Spleen (tissue), 11 donors: ENCODE measurements around the gene KANK4. TPM values are rescaled to one million over a fixed set of nuclear protein-coding genes. Genes with fewer than 3 reads are reported as not detected.

Experiments
- DNase-seq: peaks from one replicate; pipeline ENCODE4 v3.0.0-alpha.2; 2020
- H3K27ac ChIP-seq, 8 donors: fragments of 200-600 bp; sonication (generic) in 7 of 8; 1 replicate in 4 of 8; 2 replicates in 4 of 8; pipeline versions ENCODE4 v1.5.0 to v1.8.0; 2016 to 2021; ENCODE audit warnings: inconsistent platforms in 4 of 8, mild to moderate bottlenecking in 4 of 8, moderate library complexity in 1 of 8
- H3K27me3 ChIP-seq, 7 donors: fragments of 200-600 bp; sonication (generic) in 6 of 7; replicated peaks in 1 of 7; 1 replicate in 4 of 7; 2 replicates in 3 of 7; pipeline versions ENCODE4 v1.5.0 to v1.8.0; 2016 to 2021; ENCODE audit warnings: inconsistent platforms in 3 of 7, mild to moderate bottlenecking in 1 of 7
- H3K36me3 ChIP-seq, 6 donors: fragments of 200-600 bp; sonication (generic) in 5 of 6; 1 replicate in 4 of 6; 2 replicates in 2 of 6; pipeline versions ENCODE4 v1.5.0 to v1.8.0; 2016 to 2021; ENCODE audit warnings: inconsistent platforms in 2 of 6
- H3K4me1 ChIP-seq, 6 donors: fragments of 200-600 bp; sonication (generic) in 5 of 6; 1 replicate in 3 of 6; 2 replicates in 3 of 6; pipeline versions ENCODE4 v1.5.0 to v1.8.0; 2016 to 2021; ENCODE audit warnings: inconsistent platforms in 3 of 6
- H3K4me3 ChIP-seq, 8 donors: fragments of 200-600 bp; sonication (generic) in 7 of 8; 1 replicate in 4 of 8; 2 replicates in 4 of 8; pipeline versions ENCODE4 v1.5.0 to v1.8.0; 2016 to 2021; ENCODE audit warnings: inconsistent platforms in 4 of 8, mild to moderate bottlenecking in 4 of 8, moderate library complexity in 2 of 8
- H3K9me3 ChIP-seq, 8 donors: fragments of 200-600 bp; sonication (generic) in 7 of 8; 1 replicate in 4 of 8; 2 replicates in 4 of 8; pipeline versions ENCODE4 v1.5.0 to v1.8.0; 2016 to 2021; ENCODE audit warnings: inconsistent platforms in 4 of 8
- CTCF ChIP-seq, 11 experiments: fragments of 200-600 bp in 7 of 11; fragments of 450-650 bp in 4 of 11; sonication (generic) in 4 of 11; IDR thresholded peaks in 8 of 11; conservative IDR thresholded peaks in 3 of 11; 1 replicate in 7 of 11; 2 replicates in 4 of 11; pipeline versions ENCODE4 v1.4.0 to v1.8.0; 2016 to 2021; ENCODE audit warnings: antibody characterized with exemption in 11 of 11, inconsistent platforms in 4 of 11, mild to moderate bottlenecking in 1 of 11
- POLR2A ChIP-seq, 3 donors: fragments of 450-650 bp; IDR thresholded peaks; one replicate each; pipeline ENCODE4 v1.5.1; 2017; ENCODE audit warnings: antibody characterized with exemption in 3 of 3, mild to moderate bottlenecking in 1 of 3
- POLR2AphosphoS5 ChIP-seq, 3 donors: sonication (generic); formaldehyde crosslinking; IDR thresholded peaks; one replicate each; pipeline ENCODE4 v1.5.1; 2017; ENCODE audit warnings: antibody characterized with exemption in 3 of 3
- WGBS, 5 donors: extraction: QIAGEN DNeasy Blood & Tissue Kit in 3 of 5; methylation state at CpG; one replicate each; pipeline versions ENCODE4 v1.1.5 to v1.1.7; 2013 to 2018; 5-methylcytosine and 5-hydroxymethylcytosine counted together
- intact Hi-C: fragments of 100-400 bp; cut with DNase I; formaldehyde crosslinking; loops from one replicate; pipeline ENCODE4 v1.15.0; 2023; ENCODE audit warnings: low total_unique reads
- polyA plus RNA-seq, 3 donors: library from polyadenylated mRNA; stranded (reverse); fragments of 200-250 nt; gene quantifications; one replicate each; pipeline ENCODE4 v1.2.1, GENCODE V29; 2013
- total RNA-seq, 7 donors: library from RNA; depleted of rRNA in 3 of 7; stranded (reverse); fragments of >200 nt in 3 of 7; fragmentation: NEBNext Ultra II Directional in 4 of 7; extraction: Animal tissue kit (Norgen Biotek cat#: 25700) in 4 of 7; gene quantifications; one replicate each; pipeline versions ENCODE4 v1.1.0 to v1.2.1, GENCODE V29; 2016 to 2021
- donor health status: healthy with polysubstance abuse.
- donor health status: DM: no; HTN: no; CAD: no; lungs with moderate emphysema.
- donor health status: DM: no; HTN: no; CAD: no.
- donor health status: Bipolar disorder and iron deficiency.
- donor health status: healthy.
- donor health status: DM: no; HTN: no; CAD: no.
- donor health status: DM: yes; HTN: yes; CAD: no.

Gene KANK4
- total and polyA plus RNA-seq, 10 donors: 0.11 to 1.3 (median 0.47) TPM

GRCh38 chr1:62269439-62269838 is 49.8 kb downstream of the KANK4 start:
- H3K4me1 ChIP-seq: peaks cover 0 to 19% (median 11%) of the 10 kb centered on the region in 6 donors
- no peaks in the 10 kb centered on the region for H3K36me3 ChIP-seq
- no peak overlapping the region for H3K27ac ChIP-seq
- DNase-seq: no peak
- WGBS, 5 donors: 91 to 100% (median 94%) methylated on average over 1 of the region's 1 CpG
- TF ChIP-seq POLR2A (IDR thresholded peaks at IDR 0.05) (no peak), CTCF (IDR thresholded peaks at IDR 0.05 in 8 of 11, conservative IDR thresholded peaks at IDR 0.05 in 3 of 11) (no peak), POLR2AphosphoS5 (IDR thresholded peaks at IDR 0.05) (no peak)
- no peaks in the 10 kb centered on the region for H3K27me3 ChIP-seq
- no peaks in the 10 kb centered on the region for H3K9me3 ChIP-seq
- H3K4me3 ChIP-seq: no peak overlapping the region
- intact Hi-C loops: no loop called here

GRCh38 chr1:62268315-62268714 is 50.9 kb downstream of the KANK4 start:
- Histone ChIP-seq H3K27me3 (no peaks in the 10 kb centered on the region), H3K4me3 (no peak overlapping the region), H3K4me1 (peaks cover 0 to 19% (median 11%) of the 10 kb centered on the region in 6 donors), H3K9me3 (no peaks in the 10 kb centered on the region), H3K36me3 (no peaks in the 10 kb centered on the region), H3K27ac (no peak overlapping the region)
- TF ChIP-seq POLR2A (IDR thresholded peaks at IDR 0.05): no peak
- TF ChIP-seq POLR2AphosphoS5 (IDR thresholded peaks at IDR 0.05): no peak
- no peak for TF ChIP-seq CTCF (IDR thresholded peaks at IDR 0.05 in 8 of 11, conservative IDR thresholded peaks at IDR 0.05 in 3 of 11)
- 76 to 94% (median 90%) methylated on average over 8 of the region's 8 CpGs for WGBS, 5 donors
- DNase-seq: no peak
- intact Hi-C loops: no loop called here

GRCh38 chr1:62265956-62266935 is 53.0 kb downstream of the KANK4 start:
- H3K27ac ChIP-seq: no peak overlapping the region
- peaks cover 0 to 6% (median 0%) of the 10 kb centered on the region in 7 donors for H3K27me3 ChIP-seq
- 53 to 90% (median 72%) methylated on average over 9 of the region's 9 CpGs for WGBS, 5 donors
- peaks cover 0 to 2% (median 0%) of the 10 kb centered on the region in 6 donors for H3K4me1 ChIP-seq
- TF ChIP-seq CTCF (IDR thresholded peaks at IDR 0.05 in 8 of 11, conservative IDR thresholded peaks at IDR 0.05 in 3 of 11) (no peak), POLR2AphosphoS5 (IDR thresholded peaks at IDR 0.05) (no peak), POLR2A (IDR thresholded peaks at IDR 0.05) (no peak)
- no peak overlapping the region for H3K4me3 ChIP-seq
- no peaks in the 10 kb centered on the region for H3K36me3 ChIP-seq
- no peak for DNase-seq
- no peaks in the 10 kb centered on the region for H3K9me3 ChIP-seq
- intact Hi-C loops: no loop called here

- no peaks in the 10 kb centered on the region for H3K9me3 ChIP-seq
- peaks cover 0 to 8% (median 0%) of the 10 kb centered on the region in 7 donors for H3K27me3 ChIP-seq
- H3K36me3 ChIP-seq: no peaks in the 10 kb centered on the region
- H3K4me1 ChIP-seq: no peaks in the 10 kb centered on the region
- WGBS, 5 donors: 79 to 91% (median 84%) methylated on average over 13 of the region's 13 CpGs
- H3K4me3 ChIP-seq: no peak overlapping the region
- no peak for DNase-seq
- no peak overlapping the region for H3K27ac ChIP-seq
- intact Hi-C loops: no loop called here
- TF ChIP-seq POLR2AphosphoS5 (IDR thresholded peaks at IDR 0.05): no peak
- no peak for TF ChIP-seq CTCF (IDR thresholded peaks at IDR 0.05 in 8 of 11, conservative IDR thresholded peaks at IDR 0.05 in 3 of 11)
- TF ChIP-seq POLR2A (IDR thresholded peaks at IDR 0.05): no peak
These were observed 55.4 kb downstream of the KANK4 start for GRCh38 chr1:62263814-62264353.
